Stimulated activated CD4-positive, alpha-beta T cell treated with anti-CD3 and anti-CD28 coated beads, Interleukin-1b, Interleukin-23, amount 100 ng/mL, for 24 hours (primary cell): ENCODE measurements around the gene TUBB1.
A peak's percentile ranks its signal among the peaks of the same experiment; 100 is the strongest.

ENCODE experiments used
- DNase-seq, 4 experiments: peaks; one replicate each; pipeline ENCODE4 v3.0.0-alpha.2; 2020; ENCODE audit warnings: low read depth in 4 of 4, low spot score in 1 of 4

The TUBB1 gene

DNA sequence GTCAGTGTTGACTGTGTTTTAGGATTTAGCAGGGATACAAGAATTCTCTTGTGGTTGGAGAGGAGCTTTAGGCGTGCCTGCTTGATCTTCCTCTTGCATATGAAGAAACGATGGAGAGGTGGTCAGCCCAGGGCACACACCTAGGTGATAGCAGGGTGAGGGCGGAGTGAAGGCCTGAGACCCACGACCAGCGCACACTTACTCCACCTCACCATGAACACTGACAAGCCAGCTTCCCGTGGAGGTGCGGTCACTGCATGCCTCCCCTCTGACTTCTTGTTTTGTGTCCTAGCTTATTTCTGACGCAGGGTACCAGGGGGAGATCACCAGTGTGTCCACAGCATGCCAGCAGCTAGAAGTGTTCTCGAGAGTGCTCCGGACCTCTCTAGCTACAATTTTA is 30.0 kb upstream of the TUBB1 start:
- no peak for DNase-seq

DNA sequence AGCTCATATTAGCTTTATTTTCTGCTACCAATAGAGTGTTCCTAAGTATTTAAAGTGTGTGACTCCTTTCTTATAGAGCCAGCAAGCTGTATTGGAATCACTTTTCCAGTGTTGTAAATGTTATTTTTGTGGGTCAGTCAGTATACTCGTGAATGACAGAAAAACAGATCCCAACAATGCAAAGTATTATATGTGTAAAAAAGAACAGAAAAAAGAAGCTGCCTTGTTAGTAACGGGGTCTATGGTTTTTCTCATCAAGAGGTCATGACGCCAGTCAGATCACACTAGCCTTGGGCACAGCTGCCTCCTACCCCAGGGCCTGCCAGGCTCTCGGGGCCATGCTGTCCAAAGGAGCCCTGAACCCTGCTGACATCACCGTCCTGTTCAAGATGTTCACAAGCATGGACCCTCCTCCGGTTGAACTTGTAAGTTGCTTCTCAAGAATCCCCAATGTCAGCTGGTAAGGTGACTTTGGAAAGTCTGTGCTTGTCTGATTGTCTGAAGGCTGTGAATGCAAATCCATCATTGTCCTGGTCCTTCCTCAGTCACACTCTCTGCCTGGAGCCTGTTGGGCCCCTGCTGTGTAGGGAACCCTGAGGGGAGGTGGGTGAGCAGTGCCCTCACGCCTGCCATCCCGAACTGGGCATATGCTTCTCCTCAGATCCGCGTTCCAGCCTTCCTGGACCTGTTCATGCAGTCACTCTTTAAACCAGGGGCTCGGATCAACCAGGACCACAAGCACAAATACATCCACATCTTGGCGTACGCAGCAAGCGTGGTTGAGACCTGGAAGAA is 28.4 kb upstream of the TUBB1 start:
- DNase-seq, result no peak

DNA sequence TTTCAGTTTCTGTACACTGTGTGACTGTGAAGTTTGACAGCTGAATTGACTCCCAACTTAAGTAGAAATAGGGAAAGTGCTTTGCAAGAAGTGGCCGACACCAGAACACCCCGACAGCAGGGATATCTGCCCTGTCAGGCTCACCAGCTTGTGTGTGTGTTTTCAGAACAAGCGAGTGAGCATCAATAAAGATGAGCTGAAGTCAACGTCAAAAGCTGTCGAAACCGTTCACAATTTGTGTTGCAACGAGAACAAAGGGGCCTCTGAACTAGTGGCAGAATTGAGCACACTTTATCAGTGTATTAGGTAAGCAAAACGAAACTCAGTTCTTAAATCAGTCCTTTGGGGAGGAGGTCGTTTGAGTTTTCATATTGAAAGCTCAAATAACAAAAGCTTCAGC is 27.5 kb upstream of the TUBB1 start:
- DNase-seq, result no peak

DNA sequence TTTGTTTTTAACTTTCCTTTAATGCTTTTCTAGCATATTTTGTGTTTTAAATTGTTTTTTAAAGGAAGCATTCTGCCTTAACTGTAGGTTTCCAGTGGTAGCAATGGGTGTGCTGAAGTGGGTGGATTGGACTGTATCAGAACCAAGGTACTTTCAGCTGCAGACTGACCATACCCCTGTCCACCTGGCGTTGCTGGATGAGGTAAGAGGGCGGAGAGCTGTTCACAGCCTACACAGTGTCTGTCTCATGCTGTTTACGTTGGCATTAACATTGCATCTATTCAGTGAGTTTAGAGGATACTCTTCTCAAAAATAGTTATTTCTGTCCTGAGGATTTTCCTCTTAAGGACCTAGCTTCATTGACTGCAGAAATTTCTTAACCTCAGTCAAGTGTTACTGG is 26.3 kb upstream of the TUBB1 start:
- no peak for DNase-seq

DNA sequence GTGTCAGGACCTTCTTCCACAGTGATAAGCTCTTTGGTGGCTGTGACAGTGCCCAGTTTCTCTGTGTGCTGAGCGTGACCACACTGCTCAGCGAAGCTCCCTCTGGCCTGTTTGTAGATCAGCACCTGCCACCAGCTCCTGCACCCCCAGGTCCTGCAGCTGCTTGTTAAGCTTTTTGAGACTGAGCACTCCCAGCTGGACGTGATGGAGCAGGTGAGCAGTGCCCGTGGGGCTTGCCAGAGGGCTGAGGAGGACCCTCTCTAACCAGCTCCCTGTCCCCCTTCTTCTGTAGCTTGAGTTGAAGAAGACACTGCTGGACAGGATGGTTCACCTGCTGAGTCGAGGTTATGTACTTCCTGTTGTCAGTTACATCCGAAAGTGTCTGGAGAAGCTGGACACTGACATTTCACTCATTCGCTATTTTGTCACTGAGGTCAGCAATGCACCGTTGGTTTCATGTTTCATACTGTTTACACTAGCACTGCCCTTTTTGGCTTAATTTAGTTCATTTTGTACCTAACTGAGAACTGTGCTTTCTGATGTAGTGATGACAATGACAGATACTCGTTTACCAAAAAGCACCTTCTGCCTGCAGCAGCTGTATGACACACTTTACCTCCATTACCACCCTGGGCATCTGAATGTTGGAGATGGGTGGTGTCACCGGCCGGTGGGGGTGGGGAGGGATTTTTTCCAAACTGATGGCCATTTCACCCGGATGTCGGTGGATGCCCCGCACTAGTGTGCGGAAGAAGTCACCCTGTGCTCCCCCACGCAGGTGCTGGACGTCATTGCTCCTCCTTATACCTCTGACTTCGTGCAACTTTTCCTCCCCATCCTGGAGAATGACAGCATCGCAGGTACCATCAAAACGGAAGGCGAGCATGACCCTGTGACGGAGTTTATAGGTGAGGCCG is 25.6 kb upstream of the TUBB1 start:
- no peak for DNase-seq

DNA sequence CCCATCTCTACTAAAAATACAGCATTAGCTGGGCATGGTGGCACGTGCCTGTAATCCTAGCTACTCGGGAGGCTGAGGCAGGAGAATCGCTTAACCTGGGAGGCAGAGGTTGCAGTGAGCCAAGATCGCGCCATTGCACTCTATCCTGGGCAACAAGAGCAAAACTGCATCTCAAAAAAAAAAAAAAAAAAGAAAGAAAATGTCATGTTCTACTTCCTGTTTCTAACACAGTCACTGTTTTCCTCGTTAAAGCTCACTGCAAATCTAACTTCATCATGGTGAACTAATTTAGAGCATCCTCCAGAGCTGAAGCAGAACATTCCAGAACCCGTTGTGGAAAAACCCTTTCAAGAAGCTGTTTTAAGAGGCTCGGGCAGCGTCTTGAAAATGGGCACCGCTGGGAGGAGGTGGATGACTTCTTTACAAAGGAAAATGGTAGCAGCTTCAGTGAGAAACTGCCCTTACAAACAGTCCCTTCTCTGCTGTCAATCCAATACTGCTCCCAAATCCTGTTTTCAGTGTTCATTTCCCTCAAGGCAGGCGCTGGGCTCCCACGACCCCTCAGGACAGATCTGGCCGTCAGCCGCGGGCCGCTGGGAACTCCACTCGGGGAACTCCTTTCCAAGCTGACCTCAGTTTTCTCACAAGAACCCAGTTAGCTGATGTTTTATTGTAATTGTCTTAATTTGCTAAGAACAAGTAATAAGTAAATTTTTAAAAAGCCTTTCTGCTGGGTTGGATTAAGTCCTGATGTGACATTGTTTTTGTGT is 24.7 kb upstream of the TUBB1 start:
- DNase-seq, result no peak

DNA sequence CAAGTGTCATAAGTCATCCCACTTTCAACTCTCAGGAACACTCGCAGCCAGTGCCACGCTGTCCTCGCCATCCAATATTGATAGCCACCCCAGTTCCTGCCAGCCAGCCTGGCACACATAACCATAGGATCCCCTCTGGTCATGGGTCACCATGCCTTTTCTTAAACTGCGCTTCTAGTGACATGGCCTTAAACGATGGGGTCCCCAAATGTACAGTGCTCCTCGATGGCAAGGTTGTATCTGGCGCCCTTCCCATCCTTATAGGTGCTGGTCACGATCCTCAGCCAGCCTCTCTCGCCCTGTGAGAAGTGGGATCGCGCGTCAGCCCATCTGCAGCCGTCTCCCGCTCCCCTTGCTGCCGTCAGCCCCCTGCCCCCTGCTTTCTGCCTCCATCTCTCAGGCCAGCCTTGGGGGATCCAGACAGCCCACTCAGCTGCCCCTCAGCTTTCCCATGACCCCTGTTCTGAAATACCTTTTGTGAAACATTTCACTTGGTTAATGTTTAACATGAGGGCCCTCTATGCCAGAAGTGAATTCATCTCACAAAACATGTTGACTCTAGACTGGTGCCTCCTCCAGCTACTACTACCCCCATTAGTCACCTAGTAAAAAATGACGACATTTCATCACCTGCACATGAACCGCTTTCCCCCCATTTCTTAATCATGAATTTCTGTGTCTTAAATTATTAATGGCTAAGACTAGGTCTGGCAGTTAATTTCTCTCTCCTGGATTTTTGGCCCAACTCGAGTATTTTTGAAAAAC is 23.6 kb upstream of the TUBB1 start:
- no peak for DNase-seq

DNA sequence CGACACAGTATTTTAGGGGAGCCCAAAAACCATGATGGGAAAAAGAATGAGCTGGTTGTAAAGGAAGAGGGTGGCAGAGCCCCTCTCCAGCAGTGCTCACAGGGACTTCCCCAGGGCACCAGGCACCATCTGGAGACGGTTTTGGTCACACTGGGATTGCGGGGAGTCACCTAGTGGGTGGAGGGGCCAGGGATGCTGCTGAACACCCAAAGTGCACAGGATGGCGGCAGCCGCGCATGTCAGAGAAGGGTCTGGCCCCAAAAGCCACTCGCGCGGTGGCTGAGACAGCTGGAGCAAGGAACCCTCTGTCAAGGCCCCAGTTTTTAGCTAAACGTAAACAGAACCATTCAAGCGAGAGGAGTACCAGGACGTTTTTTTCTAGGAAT is 23.0 kb upstream of the TUBB1 start:
- DNase-seq, result no peak

DNA sequence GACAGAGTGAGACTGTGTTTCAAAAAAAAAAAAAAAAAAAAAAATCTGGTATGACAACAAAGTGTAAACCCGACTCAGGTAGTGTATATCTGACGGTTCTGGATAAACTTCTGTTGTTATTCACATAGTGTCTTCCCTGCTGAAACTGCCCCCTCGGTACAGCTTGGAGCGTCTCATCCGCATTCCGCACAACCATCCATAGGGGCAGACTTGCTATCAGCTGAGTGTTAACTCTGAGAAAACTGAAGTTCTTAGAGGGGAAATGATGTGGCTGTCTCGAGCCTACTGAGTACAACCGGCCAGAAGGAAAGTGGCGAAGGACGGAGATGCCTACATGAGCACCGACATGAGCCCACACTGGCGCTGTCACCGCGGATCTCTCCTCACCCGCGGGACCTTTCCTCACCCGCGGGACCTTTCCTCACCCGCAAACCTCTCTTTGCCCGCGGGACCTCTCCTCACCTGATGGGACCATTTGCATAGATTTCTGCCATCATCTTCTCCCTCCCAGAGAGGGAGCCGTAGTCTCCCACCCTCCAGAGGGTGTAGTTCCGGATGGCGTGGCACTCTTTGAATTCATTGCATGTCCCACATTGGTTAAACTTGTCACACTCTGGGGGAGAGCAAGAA is 22.0 kb upstream of the TUBB1 start:
- no peak for DNase-seq

DNA sequence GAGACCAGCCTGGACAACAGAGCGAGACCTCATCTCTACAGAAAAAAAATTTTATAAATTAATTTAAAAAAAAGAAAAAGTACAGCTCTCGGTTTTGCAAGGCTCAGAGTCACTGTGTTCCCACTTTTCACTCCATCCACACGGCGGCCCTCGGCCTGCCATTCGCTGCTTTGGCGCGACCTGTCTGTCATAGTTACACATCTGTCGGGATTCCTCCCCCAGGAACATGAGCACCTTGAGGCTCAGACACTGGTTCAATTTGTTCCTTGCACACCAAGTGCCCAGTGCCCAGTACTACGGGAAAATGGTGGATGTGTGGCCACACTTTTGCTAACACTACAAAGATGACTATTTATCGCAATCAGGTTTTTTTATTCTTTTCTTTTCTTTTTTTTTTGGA is 20.6 kb upstream of the TUBB1 start:
- DNase-seq, result no peak

DNA sequence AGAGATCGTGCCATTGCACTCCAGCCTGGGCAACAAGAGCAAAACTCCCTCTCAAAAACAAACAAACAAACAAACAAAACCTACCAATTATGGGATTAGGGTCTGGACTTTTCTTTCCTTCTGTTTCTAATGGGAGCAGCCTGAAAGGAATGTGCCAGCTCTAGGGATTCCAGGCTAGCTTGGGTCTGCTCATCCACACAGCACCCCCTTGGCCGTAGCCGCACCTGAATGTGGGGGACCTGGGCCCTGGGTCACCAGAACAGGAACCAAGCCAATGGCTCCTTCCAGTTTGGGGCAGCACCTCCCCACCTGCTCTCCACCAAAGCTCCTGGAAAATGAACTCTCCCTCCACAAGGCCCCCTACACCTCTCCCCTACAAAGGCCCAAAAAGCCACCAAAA is 18.9 kb upstream of the TUBB1 start:
- no peak for DNase-seq

DNA sequence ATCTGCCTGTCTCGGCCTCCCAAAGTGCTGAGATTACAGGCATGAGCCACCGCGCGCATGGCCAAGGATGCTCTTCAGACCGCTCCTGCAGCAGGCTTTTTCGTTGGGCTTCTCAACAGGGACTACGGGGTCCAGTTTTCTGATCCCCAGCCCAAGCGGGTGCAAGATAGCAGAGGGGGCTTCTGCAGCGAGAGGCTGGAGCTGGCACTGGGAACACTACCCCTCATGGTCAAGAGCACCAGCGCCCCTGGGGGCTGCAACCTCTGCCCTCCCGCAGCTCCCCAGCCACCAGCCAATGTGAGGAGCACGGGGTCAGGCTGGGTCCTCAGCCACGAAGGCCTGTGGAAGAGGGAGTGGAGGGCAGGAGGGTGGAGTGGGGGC is 18.2 kb upstream of the TUBB1 start:
- DNase-seq, result no peak

DNA sequence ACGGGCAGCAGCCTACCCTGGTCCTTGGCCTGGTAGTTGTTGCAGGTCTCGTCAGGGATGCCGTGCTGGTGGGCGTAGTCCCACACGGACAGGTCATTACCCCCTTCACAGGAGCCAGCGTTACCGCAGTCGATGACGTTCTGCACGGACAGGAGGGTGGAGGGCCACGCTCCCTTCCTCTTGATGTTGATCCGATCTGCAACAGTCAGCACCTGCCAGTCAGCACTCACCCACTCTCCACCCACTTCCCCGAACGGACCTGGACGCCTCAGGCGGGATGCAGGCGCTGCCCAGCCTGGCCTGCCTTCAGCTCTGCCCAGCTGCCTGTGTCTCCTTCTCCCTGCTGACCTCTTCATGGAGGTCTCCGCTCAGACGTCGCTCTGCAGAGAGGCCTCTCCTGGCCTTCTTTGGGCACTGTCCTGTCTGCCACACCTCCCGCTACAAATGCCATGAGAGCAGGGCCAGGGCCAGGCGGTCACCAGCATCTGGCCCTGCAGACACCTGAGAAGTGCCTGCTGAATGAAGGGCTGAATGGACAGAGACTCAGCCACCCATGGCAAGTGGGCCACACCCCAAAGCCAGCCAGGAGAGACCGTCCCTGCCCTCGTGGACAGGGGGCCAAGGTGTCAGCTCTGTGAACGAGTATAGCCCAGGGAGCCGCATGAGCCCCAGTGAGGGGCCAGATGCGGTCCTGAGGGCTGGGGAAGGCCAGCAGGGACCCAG is 17.6 kb upstream of the TUBB1 start:
- no peak for DNase-seq

DNA sequence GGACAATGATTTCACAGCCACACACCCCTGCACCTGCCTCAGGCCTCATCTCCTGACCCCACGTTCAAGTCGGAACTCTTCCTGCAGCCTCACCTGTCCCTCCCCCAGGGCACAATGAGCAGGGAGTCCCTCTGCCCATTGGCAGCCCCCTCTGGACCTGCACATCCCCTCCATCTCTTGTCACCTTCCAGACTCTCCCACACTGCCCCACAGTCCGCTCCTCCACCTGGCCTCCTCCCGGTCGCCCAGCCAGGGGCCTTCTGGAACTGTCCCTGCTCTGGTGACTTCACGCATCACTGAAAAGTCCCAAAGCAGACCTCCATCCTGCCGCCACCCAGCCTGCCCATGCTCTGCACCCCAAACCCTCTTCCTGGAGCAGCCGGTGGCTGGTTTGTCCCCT is 16.8 kb upstream of the TUBB1 start:
- DNase-seq, result no peak

DNA sequence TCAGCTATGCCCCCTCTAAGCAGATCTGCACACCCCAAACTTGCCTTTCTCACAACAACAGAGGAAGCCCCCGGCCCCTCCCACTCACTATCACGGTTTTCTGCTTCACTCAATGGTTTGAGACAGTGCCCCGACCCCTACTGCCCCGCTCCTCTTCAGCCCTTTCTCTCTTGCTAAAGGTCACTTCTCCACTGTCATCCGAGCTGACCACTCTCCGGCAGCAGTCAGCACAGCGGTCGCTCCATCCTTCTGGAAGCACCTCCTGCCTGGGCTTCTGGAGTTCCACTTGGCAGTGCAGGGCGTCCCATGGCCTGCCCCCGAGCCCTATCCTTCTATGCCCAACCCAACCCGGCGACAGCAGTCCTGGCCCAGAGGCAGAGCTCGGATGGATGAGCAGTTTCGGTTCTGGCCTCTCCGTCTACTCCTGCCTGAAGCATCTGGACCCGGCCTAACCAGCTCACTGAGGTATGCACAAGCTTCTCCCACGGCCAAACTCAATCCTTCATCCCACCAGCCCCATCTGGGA is 16.3 kb upstream of the TUBB1 start:
- no peak for DNase-seq

DNA sequence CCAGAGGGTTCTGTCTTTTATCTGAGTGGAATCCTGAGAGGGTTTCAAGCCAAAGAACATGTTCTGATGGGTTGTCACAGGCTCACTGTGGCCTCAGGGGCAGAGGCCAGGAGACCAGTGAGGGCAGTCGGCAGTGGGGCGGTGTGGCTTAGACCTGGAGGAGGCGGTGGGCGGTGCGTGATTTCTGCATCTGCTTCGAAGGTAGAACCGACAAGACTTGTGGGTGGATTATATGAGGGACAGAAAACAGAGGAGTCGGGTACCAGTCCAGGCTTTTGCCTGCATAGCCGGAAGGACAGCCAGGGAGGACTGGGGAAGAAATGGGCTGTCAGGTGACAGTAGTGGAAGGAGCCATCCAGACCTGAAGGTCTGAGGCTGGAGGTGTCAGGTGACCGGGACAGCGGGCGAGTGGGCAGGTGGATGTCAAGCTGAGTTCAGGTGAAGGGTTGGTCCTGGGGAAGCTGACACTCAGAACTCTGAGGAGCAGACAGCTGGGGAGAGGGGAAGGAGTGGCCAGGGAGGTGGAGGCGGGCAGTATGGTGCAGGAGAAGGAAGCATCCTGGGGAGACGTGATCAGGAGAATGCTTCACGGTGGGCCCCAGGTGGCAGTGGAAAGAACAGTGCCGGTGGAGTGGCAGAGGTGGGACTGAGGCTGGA is 15.3 kb upstream of the TUBB1 start:
- no peak for DNase-seq

DNA sequence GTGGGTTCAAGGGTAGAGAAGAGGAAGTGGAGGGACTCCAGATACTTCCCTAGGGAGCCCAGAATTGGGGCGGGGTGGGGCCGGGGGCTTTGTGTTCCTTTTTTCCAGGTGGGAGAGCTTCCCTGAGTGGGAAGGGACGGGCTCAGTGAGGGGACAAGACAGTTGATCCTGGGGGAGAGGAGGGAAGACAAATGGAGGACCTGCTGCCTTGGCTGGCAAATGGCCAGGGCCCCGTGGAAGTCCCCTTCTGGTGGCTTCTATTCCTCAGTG is 14.8 kb upstream of the TUBB1 start:
- peak in 2 of 4 experiments; percentile 23 to 28 for DNase-seq

DNA sequence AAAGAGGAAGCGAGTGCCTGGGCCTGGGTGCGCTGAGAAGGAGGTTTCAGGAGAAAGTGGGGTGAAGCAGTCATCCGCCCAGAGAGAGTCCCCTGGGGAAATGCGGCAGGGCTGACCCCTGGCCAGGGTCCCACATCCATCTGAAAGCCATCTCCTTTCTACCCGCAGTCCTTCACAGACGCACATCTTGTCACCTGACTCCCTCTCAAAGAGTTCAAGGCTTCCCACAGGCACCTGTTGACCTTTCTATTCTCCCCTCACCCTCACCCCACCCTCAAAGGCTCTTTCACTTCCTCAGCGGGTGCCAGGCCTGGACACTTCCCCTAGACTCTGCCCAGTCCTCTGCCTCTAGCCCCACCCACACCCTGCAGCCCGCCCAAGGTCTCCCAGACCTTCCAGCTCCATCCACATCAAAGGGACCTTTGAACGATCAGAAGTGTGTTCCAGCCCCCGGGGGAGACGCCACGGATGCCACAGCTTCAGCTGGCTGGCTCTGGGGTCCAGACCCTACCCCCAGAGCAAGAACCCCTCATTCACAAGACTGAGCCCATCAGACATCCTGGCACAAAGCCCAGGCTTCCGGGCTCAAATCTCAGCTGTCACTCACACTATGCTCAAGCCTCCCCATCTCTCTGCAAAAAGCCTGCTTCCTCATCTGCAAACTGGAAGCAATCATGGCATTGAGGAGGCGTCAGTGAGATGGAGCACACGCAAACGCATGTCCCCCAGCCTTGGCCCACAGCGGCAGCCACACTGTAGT is 14.3 kb upstream of the TUBB1 start:
- DNase-seq, result no peak
